CD14-positive monocyte (primary cell): ENCODE data around the gene ITIH1. TPM values are rescaled to one million over a fixed set of nuclear protein-coding genes. Genes with fewer than 3 reads are reported as not detected.

ENCODE experiments used
- DNase-seq, 3 donors: peaks; one replicate each; pipeline ENCODE4 v3.0.0-alpha.2; 2011 to 2022
- H2AFZ ChIP-seq: 2 replicates; pipeline ENCODE4 v1.6.0; 2012; ENCODE audit warnings: mild to moderate bottlenecking, low read depth, low read length, inconsistent platforms; ENCODE audit not compliant: insufficient read depth, poor library complexity, severe bottlenecking
- H3K27ac ChIP-seq, 2 donors: 1 replicate in 1 of 2; 2 replicates in 1 of 2; pipeline ENCODE4 v1.5.1; 2012 to 2013; ENCODE audit warnings: low read length in 2 of 2, control low read depth in 1 of 2, inconsistent platforms in 1 of 2, low read depth in 1 of 2, mild to moderate bottlenecking in 1 of 2
- H3K27me3 ChIP-seq, 2 donors: one replicate each; pipeline versions ENCODE4 v1.6.0 to v1.6.1; 2011 to 2013; ENCODE audit warnings: low read length in 2 of 2; ENCODE audit not compliant: control insufficient read depth in 2 of 2, insufficient read depth in 2 of 2
- H3K36me3 ChIP-seq, 2 donors: replicated peaks in 1 of 2; 1 replicate in 1 of 2; 2 replicates in 1 of 2; pipeline versions ENCODE4 v1.5.1 to v1.6.1; 2012 to 2013; ENCODE audit warnings: low read length in 2 of 2, control low read depth in 1 of 2, inconsistent platforms in 1 of 2, mild to moderate bottlenecking in 1 of 2; ENCODE audit not compliant: insufficient read depth in 2 of 2, control insufficient read depth in 1 of 2
- H3K4me1 ChIP-seq, 2 donors: 1 replicate in 1 of 2; 2 replicates in 1 of 2; pipeline versions ENCODE4 v1.5.1 to v1.6.1; 2012 to 2013; ENCODE audit warnings: low read length in 2 of 2, control low read depth in 1 of 2, inconsistent platforms in 1 of 2, mild to moderate bottlenecking in 1 of 2, moderate library complexity in 1 of 2; ENCODE audit not compliant: insufficient read depth in 2 of 2, control insufficient read depth in 1 of 2
- H3K4me2 ChIP-seq: replicated peaks from 2 replicates; pipeline ENCODE3; 2012; ENCODE audit warnings: low read length, moderate library complexity, mild to moderate bottlenecking; ENCODE audit not compliant: poor library complexity, severe bottlenecking; ENCODE audit errors: extremely low read depth
- H3K4me3 ChIP-seq, 3 experiments: fragments of 200-600 bp in 1 of 3; sonication (generic) in 1 of 3; replicated peaks in 1 of 3; 1 replicate in 2 of 3; 2 replicates in 1 of 3; pipeline ENCODE4 v1.5.1; 2011 to 2013; ENCODE audit warnings: low read length in 3 of 3, mild to moderate bottlenecking in 3 of 3, control low read depth in 2 of 3, low read depth in 2 of 3, inconsistent platforms in 1 of 3, moderate library complexity in 1 of 3
- H3K79me2 ChIP-seq: 2 replicates; pipeline ENCODE4 v1.6.0; 2012; ENCODE audit warnings: mild to moderate bottlenecking, control low read depth, inconsistent platforms, low read length, moderate library complexity; ENCODE audit not compliant: insufficient read depth
- H3K9ac ChIP-seq: 2 replicates; pipeline ENCODE4 v1.6.0; 2017; ENCODE audit warnings: low read length, mild to moderate bottlenecking; ENCODE audit not compliant: insufficient read depth, poor library complexity, severe bottlenecking
- H3K9me3 ChIP-seq, 2 donors: replicated peaks in 1 of 2; 1 replicate in 1 of 2; 2 replicates in 1 of 2; pipeline versions ENCODE4 v1.5.1 to v1.6.1; 2012 to 2013; ENCODE audit warnings: low read length in 2 of 2, control low read depth in 1 of 2; ENCODE audit not compliant: control insufficient read depth in 1 of 2, insufficient read depth in 1 of 2
- H4K20me1 ChIP-seq: 2 replicates; pipeline ENCODE4 v1.6.0; 2012; ENCODE audit warnings: mild to moderate bottlenecking, low read length, control low read depth, moderate library complexity; ENCODE audit not compliant: insufficient read depth
- H3K27ac Mint-ChIP-seq, 7 donors: one replicate each; pipeline ENCODE4 v1.8.0; 2020; ENCODE audit warnings: mild to moderate bottlenecking in 7 of 7, mixed read lengths in 7 of 7, moderate library complexity in 6 of 7, inconsistent platforms in 2 of 7
- H3K27me3 Mint-ChIP-seq, 3 donors: one replicate each; pipeline ENCODE4 v1.8.0; 2021 to 2022; ENCODE audit warnings: low read depth in 3 of 3, mild to moderate bottlenecking in 3 of 3, mixed read lengths in 3 of 3, moderate library complexity in 3 of 3, inconsistent platforms in 1 of 3
- H3K36me3 Mint-ChIP-seq, 2 donors: one replicate each; pipeline ENCODE4 v1.8.0; 2020; ENCODE audit warnings: mixed read lengths in 2 of 2, inconsistent platforms in 1 of 2, mild to moderate bottlenecking in 1 of 2
- H3K4me1 Mint-ChIP-seq: one replicate; pipeline ENCODE4 v1.8.0; 2020; ENCODE audit warnings: mild to moderate bottlenecking, mixed read lengths
- H3K4me3 Mint-ChIP-seq, 2 donors: one replicate each; pipeline ENCODE4 v1.8.0; 2020; ENCODE audit warnings: mild to moderate bottlenecking in 2 of 2, mixed read lengths in 2 of 2, moderate library complexity in 1 of 2
- H3K9me3 Mint-ChIP-seq, 7 donors: one replicate each; pipeline ENCODE4 v1.8.0; 2020 to 2022; ENCODE audit warnings: mixed read lengths in 7 of 7, mild to moderate bottlenecking in 6 of 7, moderate library complexity in 6 of 7, inconsistent platforms in 2 of 7
- WGBS: methylation state at CpG from one replicate; pipeline ENCODE4 v1.1.5; 2013; ENCODE audit warnings: missing lambda C conversion rate; ENCODE audit not compliant: insufficient coverage; 5-methylcytosine and 5-hydroxymethylcytosine counted together
- intact Hi-C, 2 donors: fragments of 100-400 bp; cut with micrococcal nuclease; formaldehyde crosslinking; loops; one replicate each; pipeline versions ENCODE4 v1.15.0 to v1.15.1; 2023
- polyA plus RNA-seq, 3 donors: library from polyadenylated mRNA; depleted of rRNA in 1 of 3; unstranded in 2 of 3; stranded (reverse) in 1 of 3; fragments of 300-500 nt in 2 of 3; fragments of >200 nt in 1 of 3; fragmentation: Illumina TruSeq in 2 of 3; gene quantifications; 1 replicate in 2 of 3; 2 replicates in 1 of 3; pipeline ENCODE4 v1.2.3, GENCODE V29; 2012 to 2021
- TF ChIP-seq, protein P1 (sequence below): fragments of 200-600 bp; IDR thresholded peaks from one replicate; pipeline ENCODE4 v1.8.0; 2022; ENCODE audit warnings: antibody characterized with exemption, mild to moderate bottlenecking

Gene ITIH1
- polyA plus RNA-seq, 3 donors, result 0.75 to 4.4 (median 1.3) TPM

DNA sequence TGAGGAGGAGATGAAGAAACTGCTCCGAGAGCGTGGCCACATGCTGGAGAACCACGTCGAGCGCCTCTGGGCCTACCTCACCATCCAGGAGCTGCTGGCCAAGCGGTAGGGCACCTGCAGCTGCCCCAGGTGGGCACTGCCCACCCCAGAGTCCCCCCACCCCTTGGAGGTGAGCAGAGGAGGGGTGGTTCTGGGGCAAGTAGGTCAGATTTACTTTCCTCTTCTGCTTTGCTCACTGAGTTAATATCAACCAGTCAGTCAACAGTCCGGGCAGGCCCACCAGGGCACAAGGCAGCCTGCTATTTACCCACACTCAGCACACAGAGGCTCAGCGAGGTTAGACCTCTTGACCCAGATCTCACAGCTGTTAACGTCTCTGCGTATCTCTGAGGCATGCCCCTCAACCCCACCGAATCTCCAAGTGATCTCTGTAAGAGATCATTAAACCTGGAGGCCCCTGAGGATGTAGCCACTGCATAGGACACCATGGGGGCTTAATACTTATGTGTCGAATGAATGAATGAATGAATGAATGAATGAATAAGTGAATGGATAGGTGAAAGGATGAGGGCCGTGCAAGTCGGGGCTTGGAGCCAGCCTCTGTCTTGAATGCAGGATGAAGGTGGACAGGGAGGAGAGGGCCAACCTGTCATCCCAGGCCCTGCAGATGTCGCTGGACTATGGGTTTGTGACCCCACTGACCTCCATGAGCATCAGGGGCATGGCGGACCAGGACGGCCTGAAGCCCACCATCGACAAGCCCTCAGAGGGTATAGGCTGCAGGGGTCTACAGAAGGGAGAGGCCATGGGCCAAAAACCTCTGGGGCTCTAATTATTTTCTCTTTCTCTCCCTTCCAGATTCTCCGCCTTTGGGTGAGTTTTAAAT lies 9.2 kb downstream of the ITIH1 start:
- H3K4me3 ChIP-seq, result no peak overlapping the region
- no peaks in the 10 kb centered on the region for H3K9me3 ChIP-seq
- H4K20me1 ChIP-seq, result no peaks in the 10 kb centered on the region
- no peak overlapping the region for H3K4me2 ChIP-seq
- Mint-ChIP-seq H3K27ac (peak overlapping the region in 1 of 7 donors; percentile 18), H3K36me3 (no peaks in the 10 kb centered on the region), H3K4me3 (no peak overlapping the region), H3K9me3 (no peaks in the 10 kb centered on the region), H3K27me3 (peaks cover 7 to 16% (median 9%) of the 10 kb centered on the region in 3 donors), H3K4me1 (peaks cover 9% of the 10 kb centered on the region)
- H3K4me1 ChIP-seq, result peaks cover 0 to 5% of the 10 kb centered on the region in 2 donors
- intact Hi-C loops, result no loop called here
- H3K27ac ChIP-seq, result no peak overlapping the region
- no peak overlapping the region for H2AFZ ChIP-seq
- no peaks in the 10 kb centered on the region for H3K36me3 ChIP-seq
- no peaks in the 10 kb centered on the region for H3K27me3 ChIP-seq
- TF ChIP-seq, protein P1, sequence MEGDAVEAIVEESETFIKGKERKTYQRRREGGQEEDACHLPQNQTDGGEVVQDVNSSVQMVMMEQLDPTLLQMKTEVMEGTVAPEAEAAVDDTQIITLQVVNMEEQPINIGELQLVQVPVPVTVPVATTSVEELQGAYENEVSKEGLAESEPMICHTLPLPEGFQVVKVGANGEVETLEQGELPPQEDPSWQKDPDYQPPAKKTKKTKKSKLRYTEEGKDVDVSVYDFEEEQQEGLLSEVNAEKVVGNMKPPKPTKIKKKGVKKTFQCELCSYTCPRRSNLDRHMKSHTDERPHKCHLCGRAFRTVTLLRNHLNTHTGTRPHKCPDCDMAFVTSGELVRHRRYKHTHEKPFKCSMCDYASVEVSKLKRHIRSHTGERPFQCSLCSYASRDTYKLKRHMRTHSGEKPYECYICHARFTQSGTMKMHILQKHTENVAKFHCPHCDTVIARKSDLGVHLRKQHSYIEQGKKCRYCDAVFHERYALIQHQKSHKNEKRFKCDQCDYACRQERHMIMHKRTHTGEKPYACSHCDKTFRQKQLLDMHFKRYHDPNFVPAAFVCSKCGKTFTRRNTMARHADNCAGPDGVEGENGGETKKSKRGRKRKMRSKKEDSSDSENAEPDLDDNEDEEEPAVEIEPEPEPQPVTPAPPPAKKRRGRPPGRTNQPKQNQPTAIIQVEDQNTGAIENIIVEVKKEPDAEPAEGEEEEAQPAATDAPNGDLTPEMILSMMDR, result no peak
- DNase-seq, result no peak
- no peak overlapping the region for H3K9ac ChIP-seq
- H3K79me2 ChIP-seq, result no peaks in the 10 kb centered on the region
- WGBS, result 94% methylated on average over 9 of the region's 19 CpGs

DNA sequence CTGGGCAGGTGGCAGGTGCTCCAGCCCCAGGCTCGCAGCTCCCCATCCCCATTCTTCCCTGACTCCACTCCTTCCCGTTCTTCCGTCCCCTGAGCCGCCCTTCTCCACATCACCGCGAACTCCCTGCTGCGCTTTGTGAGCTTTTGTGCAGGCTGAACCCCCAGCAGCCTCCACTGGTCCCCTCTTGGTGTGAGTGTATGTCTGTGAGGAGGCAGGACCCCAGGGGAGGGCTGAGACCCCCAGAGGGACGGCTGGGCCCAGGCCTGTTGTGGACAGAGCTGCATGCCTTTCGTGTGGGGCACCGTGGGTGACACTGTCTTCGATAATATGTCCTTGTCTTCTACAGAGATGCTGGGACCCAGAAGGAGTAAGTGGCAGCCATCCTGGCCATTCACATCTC lies 9.8 kb downstream of the ITIH1 start:
- Mint-ChIP-seq H3K27ac (peak overlapping the region in 1 of 7 donors; percentile 30), H3K4me1 (peaks cover 2% of the 10 kb centered on the region), H3K27me3 (peaks cover 7 to 16% (median 11%) of the 10 kb centered on the region in 3 donors), H3K36me3 (no peaks in the 10 kb centered on the region), H3K4me3 (no peak overlapping the region), H3K9me3 (no peaks in the 10 kb centered on the region)
- no peak overlapping the region for H3K4me3 ChIP-seq
- DNase-seq, result no peak
- TF ChIP-seq, protein P1, result no peak
- no peak overlapping the region for H3K27ac ChIP-seq
- H4K20me1 ChIP-seq, result no peaks in the 10 kb centered on the region
- H2AFZ ChIP-seq, result no peak overlapping the region
- H3K79me2 ChIP-seq, result no peaks in the 10 kb centered on the region
- no peaks in the 10 kb centered on the region for H3K9me3 ChIP-seq
- 78% methylated on average over 3 of the region's 11 CpGs for WGBS
- intact Hi-C loops, result no loop called here
- H3K4me2 ChIP-seq, result no peak overlapping the region
- H3K36me3 ChIP-seq, result no peaks in the 10 kb centered on the region
- H3K27me3 ChIP-seq, result no peaks in the 10 kb centered on the region
- H3K4me1 ChIP-seq, result no peaks in the 10 kb centered on the region
- no peak overlapping the region for H3K9ac ChIP-seq
